K562 (cell line): Measurements from ENCODE around the gene GABRB2. TPM values are rescaled to one million over a fixed set of nuclear protein-coding genes. Genes with fewer than 3 reads are reported as not detected.

Experiments
- ATAC-seq: fragments of 200-7000 bp; cut with Tn5 transposase; 3 replicates; pipeline ENCODE4 v1.9.1; 2020; ENCODE audit warnings: moderate library complexity
- BruUV-seq: library from RNA; stranded (reverse); fragments of 400-500 nt; replicated peaks from 2 replicates; lab custom pipeline; 2021; lab: Mats Ljungman, UMichigan
- CTCF ChIA-PET: fragments of 300-600 bp; formaldehyde crosslinking; extraction: SDS; loops from one replicate; lab custom pipeline; 2021; ENCODE audit warnings: low intra/inter-chr PET ratio; lab: Yijun Ruan, JAX
- POLR2A ChIA-PET: fragments of 300-600, 350-650 bp; sonication (Branson Sonifier 250); formaldehyde crosslinking; extraction: SDS; loops from one replicate; lab custom pipeline; 2021; ENCODE audit warnings: antibody characterized with exemption, inconsistent platforms; lab: Yijun Ruan, JAX
- DNase-seq, 4 experiments: peaks; one replicate each; pipeline versions ENCODE4 v3.0.0 to v3.0.0-alpha.2; 2011 to 2018; ENCODE audit warnings: low spot score in 3 of 4, mixed read lengths in 3 of 4; ENCODE audit errors: extremely low read depth in 1 of 4
- FAIRE-seq: peaks from 2 replicates; lab custom pipeline; 2011; peaks lifted over from hg19 to GRCh38; lab: Jason Lieb, UNC
- H2AFZ ChIP-seq: 2 replicates; pipeline ENCODE4 v1.6.0; 2011; ENCODE audit warnings: low read depth, low read length, control low read depth, inconsistent platforms
- H3K27ac ChIP-seq: fragments of 200-600 bp; 3 replicates; pipeline ENCODE4 v1.8.0; 2011; ENCODE audit warnings: low read depth, mild to moderate bottlenecking, control low read depth, inconsistent platforms, low read length, moderate library complexity, mixed read lengths; ENCODE audit errors: extremely low read depth
- H3K27me3 ChIP-seq, 2 experiments: fragments of 300-600 bp in 1 of 2; 2 replicates in 1 of 2; 3 replicates in 1 of 2; pipeline versions ENCODE4 v1.6.0 to v1.8.0; 2011; ENCODE audit warnings: inconsistent platforms in 2 of 2, low read length in 2 of 2, mild to moderate bottlenecking in 1 of 2, mixed read lengths in 1 of 2, moderate library complexity in 1 of 2; ENCODE audit not compliant: control insufficient read depth in 2 of 2, insufficient read depth in 2 of 2
- H3K36me3 ChIP-seq: fragments of 300-600 bp; 3 replicates; pipeline ENCODE4 v1.8.0; 2011; ENCODE audit warnings: mild to moderate bottlenecking, low read length, inconsistent platforms; ENCODE audit not compliant: control insufficient read depth, insufficient read depth
- H3K4me1 ChIP-seq, 2 experiments: fragments of 200-600 bp in 1 of 2; replicated peaks in 1 of 2; 2 replicates in 1 of 2; 3 replicates in 1 of 2; pipeline versions ENCODE4 v1.5.1 to v1.8.0; 2011; ENCODE audit warnings: inconsistent platforms in 2 of 2, low read length in 2 of 2, mild to moderate bottlenecking in 1 of 2, mixed read lengths in 1 of 2, moderate library complexity in 1 of 2; ENCODE audit not compliant: control insufficient read depth in 2 of 2, insufficient read depth in 2 of 2
- H3K4me2 ChIP-seq: 2 replicates; pipeline ENCODE4 v1.6.1; 2011; ENCODE audit warnings: low read length, control low read depth, inconsistent platforms, mixed read lengths; ENCODE audit not compliant: insufficient read depth
- H3K4me3 ChIP-seq: fragments of 200-600 bp; sonication (generic), shearing (Covaris generic); 2 replicates; pipeline ENCODE4 v1.5.1; 2016; ENCODE audit warnings: control low read depth, inconsistent platforms
- H3K79me2 ChIP-seq: fragments of 200-600 bp; 3 replicates; pipeline ENCODE4 v1.8.0; 2011; ENCODE audit warnings: low read length, inconsistent platforms; ENCODE audit not compliant: control insufficient read depth, insufficient read depth
- H3K9ac ChIP-seq, 2 experiments: 2 replicates each; pipeline versions ENCODE4 v1.6.0 to v1.6.1; 2011; ENCODE audit warnings: low read depth in 2 of 2, low read length in 2 of 2, control low read depth in 1 of 2, inconsistent platforms in 1 of 2, mild to moderate bottlenecking in 1 of 2, mixed read lengths in 1 of 2; ENCODE audit not compliant: insufficient read depth in 1 of 2
- H3K9me1 ChIP-seq: one replicate; pipeline ENCODE4 v1.6.0; 2011; ENCODE audit warnings: inconsistent platforms, mild to moderate bottlenecking, low read length, moderate library complexity; ENCODE audit not compliant: control insufficient read depth, insufficient read depth
- H3K9me3 ChIP-seq: replicated peaks from 2 replicates; pipeline ENCODE4 v1.5.1; 2011; ENCODE audit warnings: low read depth, low read length, inconsistent platforms; ENCODE audit not compliant: control insufficient read depth, insufficient read depth
- H4K20me1 ChIP-seq: replicated peaks from 2 replicates; pipeline ENCODE4 v1.6.1; 2011; ENCODE audit warnings: low read length, inconsistent platforms, mixed read lengths; ENCODE audit not compliant: control insufficient read depth, insufficient read depth
- CXXC5 ChIP-seq: fragments of 250-450 bp; sonication (Bioruptor Pico); IDR thresholded peaks from 2 replicates; pipeline ENCODE4 v1.8.0; 2022; ENCODE audit warnings: inconsistent platforms, mild to moderate bottlenecking, moderate library complexity
- FOXM1 ChIP-seq, 2 experiments: fragments of 450-650 bp in 1 of 2; sonication (generic) in 1 of 2; formaldehyde crosslinking in 1 of 2; IDR thresholded peaks; 2 replicates each; pipeline versions ENCODE4 v1.6.1 to v1.9.0; 2017 to 2022; ENCODE audit warnings: low read depth in 2 of 2, mild to moderate bottlenecking in 2 of 2, missing genetic modification reagents in 1 of 2, moderate library complexity in 1 of 2
- JUNB ChIP-seq: fragments of 450-650 bp; formaldehyde crosslinking; conservative IDR thresholded peaks from 2 replicates; pipeline ENCODE4 v1.4.0; 2020; ENCODE audit warnings: mild to moderate bottlenecking
- KLF1 ChIP-seq: fragments of 450-650 bp; IDR thresholded peaks from 2 replicates; pipeline ENCODE4 v1.6.1; 2016; ENCODE audit warnings: missing genetic modification characterization, missing compliant biosample characterization
- NELFE ChIP-seq: IDR thresholded peaks from 2 replicates; pipeline ENCODE4 v1.6.1; 2011; ENCODE audit warnings: mild to moderate bottlenecking; ENCODE audit not compliant: insufficient read depth, insufficient read length
- RB1 ChIP-seq: fragments of 450-650 bp; IDR thresholded peaks from 2 replicates; pipeline ENCODE4 v1.6.1; 2017; ENCODE audit warnings: low read depth, mild to moderate bottlenecking
- ZEB2 ChIP-seq: fragments of 450-650 bp; IDR thresholded peaks from 2 replicates; pipeline ENCODE4 v1.6.1; 2016
- WGBS: fragments of 100-300 bp; shearing (Covaris generic); methylation state at CpG from one replicate; pipeline ENCODE4 v1.1.6; 2016; ENCODE audit warnings: low coverage, mixed read lengths; ENCODE audit not compliant: insufficient coverage; ENCODE audit errors: missing lambda C conversion rate; 5-methylcytosine and 5-hydroxymethylcytosine counted together
- in situ Hi-C: fragments of 300-500 bp; cut with MboI; formaldehyde crosslinking; loops from 4 replicates; pipeline ENCODE4 v1.15.0; 2018; ENCODE audit warnings: inconsistent platforms, mixed read lengths
- intact Hi-C: fragments of 100-400 bp; cut with micrococcal nuclease; formaldehyde crosslinking; loops from 2 replicates; pipeline ENCODE4 v1.14.2; 2022
- polyA plus RNA-seq, 8 experiments: library from polyadenylated mRNA; depleted of rRNA in 4 of 8; stranded (reverse) in 5 of 8; unstranded in 3 of 8; fragments of >200 nt; fragmentation: Nextera tagmentation in 2 of 8; fragmentation: Illumina TruSeq in 1 of 8; extraction: Ambion mirVana in 2 of 8; extraction: Trizol in 1 of 8; gene quantifications; 2 replicates each; pipeline versions ENCODE4 v1.2.1 to v1.2.3, GENCODE V29; 2011 to 2014; ENCODE audit warnings: inconsistent platforms in 1 of 8, missing spikeins in 1 of 8
- total RNA-seq, 7 experiments: library from RNA; depleted of rRNA in 6 of 7; stranded (reverse); fragments of >200 nt in 6 of 7; fragmentation: Illumina TruSeq in 2 of 7; extraction: Trizol in 2 of 7; gene quantifications; 2 replicates each; pipeline versions ENCODE4 v1.2.1 to v1.2.3, GENCODE V29; 2011 to 2021; ENCODE audit warnings: low replicate concordance in 1 of 7

GABRB2 gene
- total and polyA plus RNA-seq, 9 of the 15 experiments (the other 6 are each of a cell fraction or from before 2014, with no cell fraction given): not detected

GRCh38 chr5:161295721-161296250 is 250.7 kb downstream of the GABRB2 start (continued):
- TF ChIP-seq RB1 (no peak), NELFE (no peak)

DNA sequence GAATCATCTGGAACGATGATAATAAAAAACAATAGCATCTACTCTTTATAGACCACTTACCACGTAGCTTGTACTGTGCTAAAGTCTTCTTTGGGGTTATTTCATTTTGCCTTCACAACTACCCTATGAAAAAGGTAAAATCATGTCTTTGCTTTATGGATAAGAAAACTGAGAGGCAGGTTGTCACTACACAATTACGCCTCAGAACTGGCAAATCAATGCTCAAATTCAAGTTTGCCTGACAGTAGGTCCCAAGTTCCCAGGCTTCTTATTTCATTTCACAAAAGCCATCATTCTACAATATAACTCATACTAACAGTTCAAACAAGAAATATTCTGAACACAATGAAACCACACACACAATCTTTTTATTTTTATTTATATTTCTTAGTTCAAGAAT is 258.5 kb downstream of the GABRB2 start:
- no peaks in the 10 kb centered on the region for H3K4me1 ChIP-seq
- POLR2A ChIA-PET: no interaction called here
- DNase-seq: no peak
- no peaks in the 10 kb centered on the region for H3K9me1 ChIP-seq
- no peaks in the 10 kb centered on the region for H3K9me3 ChIP-seq
- TF ChIP-seq FOXM1 (IDR thresholded peaks at IDR 0.05; ENCODE audit: low read depth): no peak
- TF ChIP-seq FOXM1 (CRISPR knock-in tag; IDR thresholded peaks at IDR 0.05; ENCODE audit: low read depth): no peak
- TF ChIP-seq KLF1 (tag): no peak
- no peak for TF ChIP-seq CXXC5
- TF ChIP-seq JUNB: no peak
- no peak for TF ChIP-seq ZEB2
- WGBS: 20% methylated on average over 3 of the region's 3 CpGs
- no peaks in the 10 kb centered on the region for H3K79me2 ChIP-seq
- H4K20me1 ChIP-seq: no peaks in the 10 kb centered on the region
- ATAC-seq: no peak
- in situ Hi-C loops (no loop called here), intact Hi-C loops (no loop called here)
- H3K4me2 ChIP-seq: no peak overlapping the region
- FAIRE-seq: no peak
- H3K36me3 ChIP-seq: no peaks in the 10 kb centered on the region
- no peak overlapping the region for H3K9ac ChIP-seq
- no peak overlapping the region for H3K27ac ChIP-seq
- CTCF ChIA-PET: no interaction called here
- BruUV-seq: no TSS peak
- H2AFZ ChIP-seq: no peak overlapping the region
- H3K4me3 ChIP-seq: no peak overlapping the region
- H3K27me3 ChIP-seq: no peaks in the 10 kb centered on the region
